ENCODE measurements around the gene HMCN2.
"Not testable (repeated sequence)": the region's sequence is repeated elsewhere in the genome, so short reads cannot be mapped to it uniquely, and the experiment has no call there.

Gene HMCN2

DNA sequence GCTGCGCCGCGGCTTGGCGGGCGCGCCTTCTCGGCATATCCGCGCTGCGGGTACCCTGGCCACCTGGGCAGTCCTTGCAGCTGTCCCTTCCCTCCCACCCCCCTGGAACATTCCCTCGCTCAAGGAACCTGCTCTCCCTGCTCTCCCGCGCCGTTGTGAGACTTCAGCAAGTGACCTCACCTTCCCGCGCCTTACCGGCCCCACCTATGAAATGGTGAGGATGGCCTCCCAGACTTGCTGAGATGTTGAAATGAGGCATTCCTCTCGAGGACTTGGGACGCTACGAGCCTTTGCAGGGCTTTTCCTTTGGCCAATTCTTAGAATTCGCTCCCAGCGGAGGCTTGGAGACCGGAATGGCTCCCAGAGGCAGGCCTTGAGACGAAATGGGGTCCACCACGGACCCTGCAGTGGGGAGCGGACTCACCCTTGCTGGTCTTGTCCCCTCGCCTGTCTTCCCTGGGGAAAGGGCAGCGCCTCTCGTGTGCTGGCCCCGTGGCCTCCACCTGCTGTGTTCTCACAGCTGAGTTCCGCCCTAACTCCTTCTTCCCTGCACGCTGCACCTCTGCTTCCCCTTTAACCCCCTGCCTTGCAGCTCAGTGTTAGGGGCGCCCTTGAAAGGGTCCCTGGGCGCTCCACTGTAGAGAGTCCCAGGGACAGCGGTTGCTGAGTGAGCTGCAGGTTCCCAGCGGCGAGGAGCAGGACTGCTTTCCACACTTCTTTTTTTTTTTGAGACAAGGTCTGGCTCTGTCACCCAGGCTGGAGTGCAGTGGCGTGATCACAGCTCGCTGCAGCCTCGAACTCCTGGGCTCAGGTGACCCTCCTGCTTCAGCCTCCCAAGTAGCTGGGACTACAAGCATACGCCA, 907 bp downstream of the HMCN2 start:
- DNase-seq, result peak; percentile 11

GRCh38 chr9:130267930-130268329, 2.4 kb downstream of the HMCN2 start:
- DNase-seq, result no peak

DNA sequence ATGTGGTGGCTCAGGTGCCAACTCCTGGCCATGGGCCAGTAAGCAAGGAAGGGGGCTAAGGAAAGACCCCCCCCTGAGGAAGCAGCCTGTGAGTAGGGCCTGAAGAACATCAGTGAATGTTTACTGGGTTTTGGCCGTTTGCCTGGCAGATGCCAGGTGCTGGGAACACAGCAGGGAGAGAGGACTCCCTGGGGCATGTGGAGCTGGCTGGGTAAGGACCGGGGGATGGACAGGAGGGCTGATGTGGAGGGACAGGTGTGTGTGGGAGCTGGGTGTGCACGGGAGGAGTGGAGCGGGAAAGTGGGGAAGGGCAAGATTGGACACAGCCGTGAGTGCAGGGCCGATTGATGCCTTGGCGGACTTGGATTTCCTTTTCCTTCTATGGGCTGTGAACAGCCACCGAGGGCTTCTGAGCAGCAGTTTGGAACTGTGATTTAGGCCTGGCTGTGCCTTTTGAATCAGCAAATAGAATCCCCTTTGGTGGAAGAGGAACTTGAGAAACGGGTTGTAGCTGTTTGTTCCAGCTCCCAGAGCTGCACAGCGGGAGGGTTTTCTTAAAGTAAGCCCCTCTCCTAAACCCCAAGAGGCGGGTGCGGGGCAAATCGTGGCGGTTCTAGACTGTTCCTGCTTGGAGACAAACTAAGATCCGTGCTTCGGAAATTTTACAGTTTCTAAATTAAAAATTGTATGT, 3.1 kb downstream of the HMCN2 start:
- no peak for DNase-seq

DNA sequence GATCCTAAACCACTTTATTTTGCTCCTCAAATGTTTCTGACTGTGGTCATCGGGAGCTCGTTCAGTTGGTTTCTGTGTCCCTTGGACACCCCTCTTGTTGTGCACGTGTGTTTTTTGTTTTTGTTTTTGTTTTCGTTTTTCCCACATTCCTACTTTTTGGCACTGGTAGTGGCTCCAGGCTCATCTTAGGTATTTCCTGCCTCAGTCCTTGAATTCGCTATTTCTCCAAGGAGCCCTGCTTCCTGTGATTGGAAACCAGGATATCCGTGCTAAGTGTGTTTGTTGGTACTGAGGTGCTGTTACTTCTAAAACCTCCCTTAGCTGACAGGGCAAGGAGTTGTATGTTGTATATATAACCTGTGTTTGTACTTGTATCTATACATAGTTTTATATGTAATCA, 5.9 kb downstream of the HMCN2 start:
- no peak for DNase-seq

DNA sequence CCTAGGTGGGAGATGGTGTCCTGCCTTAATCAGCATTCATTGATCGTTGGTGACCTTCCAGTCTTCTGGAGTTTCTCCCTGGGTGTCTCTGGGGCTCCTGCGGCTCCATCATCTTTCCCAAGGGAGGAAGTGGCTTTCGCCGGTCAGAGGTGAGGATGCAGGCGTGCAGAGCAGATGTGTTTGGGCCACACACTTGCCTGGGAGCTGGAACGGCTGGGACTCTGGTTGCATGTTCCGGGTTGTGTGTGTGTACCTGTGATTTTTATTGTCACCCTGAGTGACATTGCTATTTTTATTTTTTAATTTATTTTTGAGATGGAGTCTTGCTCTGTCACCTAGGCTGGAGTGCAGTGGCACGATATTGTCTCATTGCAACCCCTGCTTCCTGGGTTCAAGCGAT, 9.6 kb downstream of the HMCN2 start:
- no peak for DNase-seq

GRCh38 chr9:130276121-130276520, 10.6 kb downstream of the HMCN2 start:
- no peak for DNase-seq

DNA sequence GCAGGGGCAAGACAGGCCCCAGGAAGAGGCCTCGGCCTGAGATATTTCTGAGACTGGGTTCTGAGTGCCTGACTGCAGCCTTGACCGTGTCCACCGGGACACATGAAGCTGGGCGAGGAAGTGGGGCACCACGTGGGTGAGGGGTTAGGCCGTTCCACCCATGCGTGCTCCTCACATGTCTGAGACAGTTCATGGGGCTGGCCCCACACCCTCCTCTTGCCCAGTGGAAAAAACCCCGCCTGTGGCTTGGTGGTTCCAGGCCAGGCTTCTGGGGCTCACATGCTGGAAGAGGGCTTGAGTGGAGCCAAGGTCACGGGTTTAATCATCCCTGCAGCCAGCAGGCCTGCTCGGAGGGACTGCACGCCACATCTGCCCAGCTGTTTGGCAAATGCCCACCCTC, 11.4 kb downstream of the HMCN2 start:
- no peak for DNase-seq

GRCh38 chr9:130277525-130277924, 12.0 kb downstream of the HMCN2 start:
- not testable (repeated sequence) for DNase-seq

- no peak for DNase-seq
Measured at GRCh38 chr9:130283539-130284248, 18.1 kb downstream of the HMCN2 start.

DNA sequence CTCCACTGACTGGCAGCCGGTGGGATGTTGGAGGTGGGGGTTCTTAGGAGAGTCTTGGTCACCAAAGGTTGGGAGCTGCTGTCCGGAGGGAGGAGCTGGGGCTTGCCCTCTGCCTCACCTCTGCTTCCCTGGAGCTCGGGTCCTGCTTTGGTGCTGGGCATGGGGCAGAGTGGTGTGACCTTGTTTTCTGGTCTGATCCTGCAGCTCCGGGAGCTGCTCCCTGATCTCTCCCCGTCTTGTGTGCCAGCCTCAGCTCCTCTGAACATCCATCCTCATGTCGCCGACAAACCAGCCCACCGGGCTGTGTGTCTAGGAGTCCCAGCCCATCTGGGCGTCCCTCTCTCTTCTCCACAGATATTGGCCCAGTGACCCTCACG, 18.7 kb downstream of the HMCN2 start:
- DNase-seq, result no peak

GRCh38 chr9:130284690-130285089, 19.1 kb downstream of the HMCN2 start:
- no peak for DNase-seq

DNA sequence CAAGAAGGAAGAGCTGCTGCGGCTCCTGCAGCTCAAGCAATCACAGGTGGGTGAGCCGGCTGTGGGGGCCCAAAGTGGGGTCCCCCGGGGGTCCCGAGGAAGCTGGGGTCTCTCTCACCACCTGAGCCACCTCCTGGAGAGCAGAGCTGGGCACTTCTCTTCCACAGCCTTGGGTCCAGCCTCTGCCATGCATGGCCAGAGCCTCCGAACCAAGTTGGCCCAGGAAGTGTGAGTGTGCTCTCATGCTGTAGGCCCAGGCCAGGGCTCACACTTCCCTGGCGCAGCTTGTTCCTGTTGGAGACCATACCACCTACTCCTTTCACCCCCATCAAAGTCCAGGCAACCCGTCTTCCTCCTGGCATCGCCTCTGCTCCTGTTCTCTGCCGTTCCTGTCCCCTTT, 19.7 kb downstream of the HMCN2 start:
- no peak for DNase-seq

- no peak for DNase-seq
Measured at GRCh38 chr9:130286072-130286770, 20.7 kb downstream of the HMCN2 start.

DNA sequence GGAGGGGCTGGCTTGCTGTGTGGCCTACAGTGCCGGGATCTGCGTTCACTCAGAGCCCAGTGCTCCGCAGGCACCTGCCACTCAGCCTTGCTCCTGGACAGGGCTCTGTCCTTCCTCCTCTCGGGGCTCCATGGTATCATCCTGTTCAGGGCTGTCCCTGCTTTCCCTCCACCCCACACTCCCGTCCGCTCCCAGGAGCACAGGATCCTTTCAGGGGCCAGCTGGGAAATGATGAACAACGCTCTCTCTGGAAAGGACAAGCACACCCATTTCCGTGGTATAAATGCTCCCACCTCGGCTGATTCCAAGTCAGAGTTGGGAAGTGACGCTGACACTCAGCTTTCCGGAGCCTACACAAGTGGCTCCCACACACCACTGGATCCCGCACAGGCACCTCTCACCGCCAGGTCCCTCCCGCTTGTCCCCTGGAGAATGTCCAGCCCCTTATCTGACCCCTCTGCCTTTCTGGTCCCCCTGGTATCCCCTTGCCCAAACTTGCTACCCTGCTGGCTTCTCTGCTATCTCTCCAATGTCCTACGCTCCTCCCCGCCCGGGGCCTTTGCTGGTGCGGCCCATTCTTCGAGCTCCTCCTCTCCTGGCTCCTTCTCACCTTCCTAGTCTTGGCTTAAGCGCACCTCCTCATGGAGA, 21.3 kb downstream of the HMCN2 start:
- DNase-seq, result no peak

DNA sequence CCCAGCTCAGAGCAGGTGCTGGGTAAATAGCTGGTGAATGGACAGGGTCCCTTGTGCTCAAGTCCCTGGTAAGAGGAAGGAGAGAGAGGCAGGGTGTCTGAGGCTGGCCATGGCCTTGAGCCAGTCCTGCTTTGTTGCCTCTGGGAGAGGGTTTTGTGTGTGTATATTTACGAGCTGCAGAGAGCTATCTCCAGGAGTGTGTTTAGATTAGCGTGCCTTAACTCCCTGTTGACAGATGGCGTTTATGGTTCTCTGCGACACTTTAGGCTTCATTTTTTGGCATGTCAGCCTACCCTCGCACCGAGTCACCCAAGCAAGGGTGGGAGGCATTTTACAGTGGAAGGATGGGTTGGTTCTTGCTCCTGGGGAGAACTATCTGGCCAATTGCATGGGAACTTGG, 22.2 kb downstream of the HMCN2 start:
- DNase-seq, result no peak

- DNase-seq, result no peak
Measured at GRCh38 chr9:130288393-130288792, 22.8 kb downstream of the HMCN2 start.

DNA sequence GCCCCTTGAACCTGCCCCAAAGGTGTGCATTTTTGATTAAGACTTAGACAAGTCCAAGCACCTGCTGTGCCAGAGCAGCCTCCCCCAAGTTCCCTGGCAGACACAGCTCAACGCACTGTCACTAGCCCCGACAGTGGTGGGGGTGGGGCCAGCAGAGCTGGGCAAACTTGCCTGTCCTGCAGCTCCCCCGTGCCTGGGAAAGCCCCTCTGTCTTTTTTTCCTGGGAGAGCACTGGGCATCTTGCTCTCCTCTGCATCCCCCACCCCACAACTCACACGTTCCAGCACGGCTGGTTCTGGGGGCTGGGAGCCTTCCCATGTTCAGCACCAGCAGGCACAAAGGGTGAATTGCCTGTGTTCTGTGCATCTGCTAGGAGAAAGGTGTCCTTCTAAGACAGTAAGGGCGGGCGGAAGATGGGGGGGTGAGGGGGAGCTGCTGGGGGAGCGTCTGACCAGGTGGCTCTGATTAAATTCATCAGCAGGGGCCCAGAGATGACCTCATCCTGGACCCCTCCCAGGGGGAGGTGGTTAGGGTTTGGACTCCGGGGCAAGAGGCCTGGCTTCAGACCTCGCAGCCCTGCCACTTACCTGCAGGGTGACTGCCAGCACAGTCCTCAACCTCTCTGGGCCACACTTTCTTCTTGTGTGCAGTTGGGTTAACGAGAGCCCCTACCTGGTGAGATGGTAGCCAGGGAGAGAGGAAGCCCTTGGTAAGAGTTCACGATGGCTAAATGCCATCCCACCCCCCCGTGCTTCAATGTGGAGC, 23.5 kb downstream of the HMCN2 start:
- peak; percentile 48 for DNase-seq

DNA sequence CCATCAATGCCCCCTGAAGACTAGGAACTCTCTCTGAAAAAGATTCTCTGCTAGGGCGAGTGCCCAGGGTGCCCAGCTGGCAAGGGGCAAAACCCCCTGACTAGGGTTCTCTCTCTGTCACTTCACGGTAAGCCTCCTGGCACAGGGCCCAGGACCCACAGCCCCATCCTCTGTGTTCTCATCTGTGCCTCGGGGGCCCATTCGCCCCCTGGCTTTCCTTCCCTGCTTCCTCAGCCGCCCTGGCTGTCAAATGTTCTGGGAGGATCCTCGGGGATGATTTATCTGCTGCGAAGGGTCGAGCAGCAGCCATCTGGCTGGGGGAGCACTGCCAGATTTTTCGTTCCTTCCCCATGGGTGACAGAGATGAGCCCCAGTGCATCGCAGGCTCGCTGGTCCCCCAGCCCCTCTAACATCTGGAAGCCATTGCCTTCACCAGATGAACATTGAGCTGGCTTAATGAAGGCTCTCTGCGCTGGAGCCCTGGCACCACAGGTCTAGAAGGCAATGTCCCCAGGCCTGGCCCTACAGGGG, 24.2 kb downstream of the HMCN2 start:
- DNase-seq, result peak; percentile 67

DNA sequence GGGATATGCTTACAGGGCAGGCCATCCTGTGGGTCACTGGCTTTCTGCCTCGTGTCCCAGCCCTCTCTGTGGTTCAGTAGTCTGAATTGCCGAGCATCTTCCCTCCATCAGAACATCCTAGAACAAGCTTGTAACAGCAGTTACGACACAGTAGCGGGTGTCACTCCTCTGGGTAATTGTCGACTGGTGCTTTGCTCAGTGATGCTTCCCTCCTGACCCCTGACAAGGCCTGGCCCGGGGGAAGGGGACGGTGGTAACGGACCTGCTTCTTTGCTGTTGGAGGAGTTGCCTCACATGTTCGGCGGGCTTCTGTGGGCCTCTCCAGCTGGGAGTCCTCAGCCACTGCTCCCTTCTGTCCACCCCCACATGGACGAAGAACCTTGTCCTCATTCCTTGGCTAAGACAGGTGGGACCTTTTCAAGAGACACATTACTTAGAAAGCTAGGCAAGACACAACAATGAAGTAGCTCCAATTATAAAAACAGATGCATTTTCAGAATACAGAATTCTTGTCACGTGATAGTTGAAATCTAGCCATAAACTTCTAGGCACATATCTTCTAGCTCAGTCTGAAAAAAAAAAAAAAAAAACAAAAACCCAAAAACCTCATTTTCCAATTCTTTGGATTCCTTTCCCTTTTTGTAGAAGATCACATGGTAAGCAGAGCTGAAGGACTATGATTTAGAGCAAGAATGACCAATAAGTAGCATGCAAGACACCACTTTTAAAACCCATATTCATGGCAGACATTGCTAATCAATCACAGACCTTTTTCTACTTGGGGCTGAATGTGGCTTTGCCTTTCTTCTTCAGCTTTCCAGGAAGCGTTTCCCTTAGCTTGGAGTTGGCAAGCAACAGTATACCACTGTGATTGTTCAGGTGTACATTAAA, 25.0 kb downstream of the HMCN2 start:
- DNase-seq, result peak; percentile 42

DNA sequence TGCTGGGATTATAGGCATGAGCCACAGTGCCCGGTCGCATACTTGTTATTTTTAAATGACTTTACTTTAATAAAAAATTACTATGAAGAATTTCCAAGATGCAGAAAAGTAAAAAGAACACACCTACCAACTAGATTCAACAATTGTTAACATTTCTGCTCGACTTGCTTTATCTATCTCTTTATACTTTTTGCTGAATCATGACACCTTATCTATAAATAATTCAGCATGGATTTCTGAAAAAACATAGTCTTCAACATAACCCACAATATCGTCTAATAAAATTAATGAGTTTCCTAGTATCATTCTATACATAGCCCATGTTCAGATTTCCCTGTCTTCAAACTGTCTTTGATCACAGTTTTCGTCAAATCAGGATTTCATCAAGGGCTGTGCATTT, 25.9 kb downstream of the HMCN2 start:
- no peak for DNase-seq

DNA sequence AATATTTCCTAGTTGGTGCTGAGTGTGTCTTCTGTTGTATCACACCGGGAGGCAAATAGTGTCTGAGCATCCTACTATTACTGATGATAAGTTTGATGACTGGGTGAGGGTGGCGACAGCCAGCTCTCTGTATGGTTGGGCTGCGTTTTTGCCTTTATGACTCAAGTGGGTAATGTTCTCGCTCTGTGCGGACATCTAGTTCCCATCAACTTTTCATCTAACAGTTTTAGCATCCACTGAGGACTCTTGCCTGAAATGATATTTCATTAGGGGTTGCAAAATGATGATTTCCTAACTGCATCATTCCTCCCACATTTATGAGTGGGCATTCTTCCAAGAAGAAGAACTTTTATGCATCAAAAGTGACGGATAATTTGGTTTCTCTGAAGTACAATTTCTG, 26.5 kb downstream of the HMCN2 start:
- no peak for DNase-seq
